Activated CD4-positive, CD25-positive, alpha-beta regulatory T cell treated with anti-CD3 and anti-CD28 coated beads, Interleukin-2, amount 50 U/mL, for 72 hours (primary cell): ENCODE measurements around the gene CCDC85A.

Experiments
- DNase-seq: peaks from one replicate; pipeline ENCODE4 v3.0.0; 2021

CCDC85A gene

GRCh38 chr2:56379066-56379465 lies 195.3 kb downstream of the CCDC85A start:
- DNase-seq = no peak

- no peak for DNase-seq
Observed at GRCh38 chr2:56380861-56381260, 197.1 kb downstream of the CCDC85A start.

GRCh38 chr2:56382466-56382865 lies 198.7 kb downstream of the CCDC85A start:
- DNase-seq = no peak

GRCh38 chr2:56386657-56387056 lies 202.9 kb downstream of the CCDC85A start:
- DNase-seq = no peak

GRCh38 chr2:56390644-56391043 lies 206.9 kb downstream of the CCDC85A start:
- DNase-seq = no peak

- DNase-seq = no peak
Observed at GRCh38 chr2:56410140-56410539, 226.3 kb downstream of the CCDC85A start.

- no peak for DNase-seq
Observed at GRCh38 chr2:56416500-56417176, 232.8 kb downstream of the CCDC85A start.
